GM12865 (cell line): ENCODE results near the gene LRFN4.

Experiments
- DNase-seq: peaks from one replicate; pipeline ENCODE4 v3.0.0; 2010; ENCODE audit warnings: low read depth
- H3K4me3 ChIP-seq: 2 replicates; pipeline ENCODE4 v1.5.1; 2011; ENCODE audit warnings: mild to moderate bottlenecking, low read depth, low read length, control low read depth
- TF ChIP-seq, protein P1 (sequence below): IDR thresholded peaks from 2 replicates; pipeline ENCODE4 v1.5.1; 2011; ENCODE audit warnings: low read length, control low read depth, low read depth, inconsistent platforms; ENCODE audit not compliant: insufficient read depth; ENCODE audit errors: missing control alignments

Gene LRFN4

GRCh38 chr11:66904981-66905521 lies 48.2 kb downstream of the LRFN4 start:
- TF ChIP-seq, protein P1, sequence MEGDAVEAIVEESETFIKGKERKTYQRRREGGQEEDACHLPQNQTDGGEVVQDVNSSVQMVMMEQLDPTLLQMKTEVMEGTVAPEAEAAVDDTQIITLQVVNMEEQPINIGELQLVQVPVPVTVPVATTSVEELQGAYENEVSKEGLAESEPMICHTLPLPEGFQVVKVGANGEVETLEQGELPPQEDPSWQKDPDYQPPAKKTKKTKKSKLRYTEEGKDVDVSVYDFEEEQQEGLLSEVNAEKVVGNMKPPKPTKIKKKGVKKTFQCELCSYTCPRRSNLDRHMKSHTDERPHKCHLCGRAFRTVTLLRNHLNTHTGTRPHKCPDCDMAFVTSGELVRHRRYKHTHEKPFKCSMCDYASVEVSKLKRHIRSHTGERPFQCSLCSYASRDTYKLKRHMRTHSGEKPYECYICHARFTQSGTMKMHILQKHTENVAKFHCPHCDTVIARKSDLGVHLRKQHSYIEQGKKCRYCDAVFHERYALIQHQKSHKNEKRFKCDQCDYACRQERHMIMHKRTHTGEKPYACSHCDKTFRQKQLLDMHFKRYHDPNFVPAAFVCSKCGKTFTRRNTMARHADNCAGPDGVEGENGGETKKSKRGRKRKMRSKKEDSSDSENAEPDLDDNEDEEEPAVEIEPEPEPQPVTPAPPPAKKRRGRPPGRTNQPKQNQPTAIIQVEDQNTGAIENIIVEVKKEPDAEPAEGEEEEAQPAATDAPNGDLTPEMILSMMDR: no peak
- H3K4me3 ChIP-seq: no peak overlapping the region
- DNase-seq: no peak

GRCh38 chr11:66905631-66906030 lies 48.8 kb downstream of the LRFN4 start:
- DNase-seq: no peak
- no peak overlapping the region for H3K4me3 ChIP-seq
- TF ChIP-seq, protein P1: no peak

DNA sequence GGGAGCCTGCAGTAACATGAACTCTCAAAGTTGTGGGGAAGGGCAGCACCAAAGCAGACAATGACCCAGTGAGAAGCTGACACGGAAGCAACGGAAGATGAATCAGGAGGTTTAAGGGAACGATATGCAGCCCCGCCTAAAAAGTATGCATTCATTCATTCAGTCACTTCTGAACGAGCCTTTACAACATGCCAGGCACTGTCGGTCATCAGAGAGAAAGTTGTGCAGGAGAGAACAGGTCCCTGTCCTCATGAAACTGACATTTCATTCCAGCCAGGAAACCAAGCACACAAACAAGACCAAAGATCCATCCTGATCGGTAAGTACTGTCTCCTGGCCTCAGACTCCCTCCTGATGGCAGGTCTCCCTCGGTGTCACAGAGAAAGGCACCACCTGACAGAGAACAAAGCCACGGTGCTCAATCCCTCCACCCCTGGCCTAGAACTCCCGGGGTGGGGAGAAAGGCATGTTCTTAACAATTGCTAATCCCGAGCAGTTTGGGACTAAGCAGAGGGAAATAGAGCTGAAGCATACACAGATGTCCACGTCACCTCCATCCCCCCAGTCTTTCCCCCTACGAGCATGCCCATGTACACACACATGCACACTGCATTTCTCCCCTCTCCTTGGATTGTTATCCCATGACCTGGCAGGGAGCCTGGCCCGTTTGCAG lies 49.3 kb downstream of the LRFN4 start:
- H3K4me3 ChIP-seq: no peak overlapping the region
- no peak for DNase-seq
- TF ChIP-seq, protein P1: no peak

DNA sequence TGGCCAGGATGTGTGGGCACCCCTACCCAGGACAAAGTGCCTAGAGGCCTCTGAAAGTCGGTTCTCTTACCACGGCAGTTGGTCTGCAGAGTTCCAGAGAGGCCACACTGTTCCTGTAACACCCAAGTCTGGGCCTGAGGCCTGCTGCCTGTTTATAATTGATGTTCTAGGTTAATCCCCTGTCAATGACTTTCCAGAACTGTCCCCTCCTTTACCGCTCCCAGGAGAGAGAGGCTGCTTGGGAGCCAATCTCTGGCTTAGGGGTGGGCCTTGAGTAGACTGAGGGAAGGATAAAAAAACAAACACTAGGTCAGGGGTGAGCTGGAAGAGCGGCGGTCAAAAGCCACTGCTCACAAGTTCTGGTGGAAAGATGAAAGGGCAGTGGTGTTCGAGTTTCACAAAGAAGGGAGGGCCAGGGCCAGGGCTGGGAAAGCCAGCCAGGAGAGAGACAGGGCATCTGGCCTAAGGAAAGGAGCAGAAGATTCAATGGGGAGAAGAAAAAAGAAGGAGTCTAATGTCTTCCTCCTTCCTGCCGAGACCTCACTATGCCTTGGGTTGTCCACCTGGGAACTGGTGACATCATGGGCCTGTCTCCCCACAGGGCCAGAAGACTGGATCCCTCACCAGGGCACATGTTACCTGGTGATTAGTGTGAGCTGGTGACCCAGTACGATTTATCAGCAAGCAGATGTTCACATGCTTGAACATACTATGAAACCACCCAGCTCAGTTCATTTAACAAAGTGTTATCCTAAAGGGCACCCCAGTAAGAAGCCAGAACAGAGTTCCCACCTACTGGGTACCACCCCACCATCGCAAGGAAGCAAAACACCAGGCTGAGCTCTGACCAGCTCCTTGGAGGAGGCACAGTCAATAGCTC lies 51.1 kb downstream of the LRFN4 start:
- TF ChIP-seq, protein P1: no peak
- no peak for DNase-seq
- no peak overlapping the region for H3K4me3 ChIP-seq

- H3K4me3 ChIP-seq: no peak overlapping the region
- TF ChIP-seq, protein P1: no peak
- no peak for DNase-seq
Observed at GRCh38 chr11:66909181-66909580, 52.3 kb downstream of the LRFN4 start.

- DNase-seq: no peak
- H3K4me3 ChIP-seq: no peak overlapping the region
- TF ChIP-seq, protein P1: no peak
Observed at GRCh38 chr11:66910016-66910415, 53.2 kb downstream of the LRFN4 start.
